Measurements from ENCODE around the gene HK1.

The HK1 gene

DNA sequence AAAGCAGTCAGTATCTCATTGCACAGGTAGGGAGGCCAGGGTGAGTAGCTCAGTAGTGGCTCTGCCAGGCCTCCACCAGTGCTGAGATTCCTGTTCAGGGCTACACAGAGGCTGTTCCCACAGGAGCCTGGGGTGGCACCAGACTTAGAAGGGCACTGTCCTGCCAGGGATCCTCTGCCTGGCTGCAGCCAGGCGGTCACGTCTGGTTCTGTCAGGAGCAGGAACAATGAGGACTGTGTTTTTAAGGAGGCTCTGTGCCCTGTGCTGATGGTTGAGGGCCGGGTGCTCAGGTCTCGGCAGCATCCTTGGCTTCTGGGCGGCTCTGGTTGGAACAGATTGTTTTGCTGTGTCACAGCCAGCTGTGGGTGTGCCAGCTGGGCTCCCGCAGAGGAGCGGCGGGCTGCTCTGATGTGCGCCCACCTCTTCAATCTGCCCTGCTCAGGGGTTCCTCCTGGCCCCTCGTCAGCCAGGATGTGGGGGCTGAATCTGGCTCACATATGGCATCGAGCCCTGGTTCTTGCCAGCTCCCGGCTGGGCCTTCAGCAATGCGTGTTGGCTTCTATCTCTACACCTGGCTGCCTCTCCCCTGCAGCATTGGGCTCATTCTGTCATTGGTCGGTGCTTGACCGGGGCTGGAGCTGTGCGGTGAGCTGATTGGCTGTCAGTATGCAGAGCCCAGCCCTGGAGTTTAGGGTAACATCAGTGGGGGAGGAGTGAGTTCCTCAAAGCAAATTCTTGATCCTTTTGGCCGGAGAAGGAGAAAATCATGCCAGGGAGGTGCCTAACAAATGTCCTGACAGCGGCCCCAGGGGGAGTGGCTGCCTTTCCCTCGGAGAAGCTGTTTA lies 97.2 kb downstream of the HK1 start:
- DNase-seq (ENCODE audit: low read depth): no peak

DNA sequence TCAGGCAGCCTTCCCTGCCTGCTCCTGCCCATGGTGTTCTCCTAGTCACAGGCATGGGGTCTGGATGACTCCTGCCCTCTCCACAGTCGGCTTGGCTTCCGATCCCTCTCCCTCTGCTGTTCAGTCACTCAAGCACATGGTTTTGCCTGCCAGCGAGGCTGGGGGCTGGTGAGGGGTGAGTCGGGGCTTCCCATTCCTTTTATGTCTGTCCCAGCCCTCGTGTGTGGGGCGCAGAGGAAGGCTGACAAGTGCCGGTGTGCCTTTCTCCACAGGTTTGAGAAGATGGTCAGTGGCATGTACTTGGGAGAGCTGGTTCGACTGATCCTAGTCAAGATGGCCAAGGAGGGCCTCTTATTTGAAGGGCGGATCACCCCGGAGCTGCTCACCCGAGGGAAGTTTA lies 98.4 kb downstream of the HK1 start:
- DNase-seq (ENCODE audit: low read depth): no peak

DNA sequence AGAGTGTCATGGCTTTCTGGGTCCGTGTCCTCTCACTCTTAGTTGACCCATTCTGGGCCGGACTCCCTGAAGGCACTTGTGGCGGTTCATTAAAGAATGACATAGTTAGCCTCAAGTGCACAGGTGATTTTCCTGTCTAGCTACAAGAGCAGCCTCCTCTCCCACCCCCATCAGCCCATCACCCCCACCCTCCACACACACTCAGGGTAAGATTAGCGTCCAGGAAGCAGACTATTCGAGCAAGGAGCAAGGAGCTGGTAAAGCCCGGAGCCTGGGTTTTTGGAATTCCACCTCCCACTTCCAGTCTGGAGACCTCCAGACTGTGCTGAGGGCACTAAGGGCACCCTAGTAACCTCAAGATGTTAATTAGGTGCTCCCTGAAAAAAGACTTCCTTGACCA lies 98.9 kb downstream of the HK1 start:
- DNase-seq (ENCODE audit: low read depth): no peak

DNA sequence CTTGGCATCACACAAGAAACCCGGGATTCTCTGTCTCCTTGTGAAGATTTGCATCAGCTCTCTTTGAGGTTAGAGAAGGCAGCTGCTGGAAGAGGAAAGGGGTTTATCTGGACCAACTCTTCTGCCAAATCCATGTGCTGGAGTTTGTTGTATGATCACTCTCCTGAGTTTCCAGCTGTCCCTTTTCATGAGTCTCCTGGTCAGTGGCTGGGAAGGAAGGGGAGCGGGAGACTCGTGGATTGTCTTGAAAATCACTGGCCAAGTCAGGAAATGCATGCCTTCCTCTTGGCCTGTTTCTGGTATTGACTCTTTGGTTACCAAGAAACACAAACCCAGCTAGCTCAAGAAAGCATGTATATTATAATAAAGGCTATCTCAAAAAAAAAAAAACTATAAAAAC lies 99.6 kb downstream of the HK1 start:
- DNase-seq (ENCODE audit: low read depth): no peak

DNA sequence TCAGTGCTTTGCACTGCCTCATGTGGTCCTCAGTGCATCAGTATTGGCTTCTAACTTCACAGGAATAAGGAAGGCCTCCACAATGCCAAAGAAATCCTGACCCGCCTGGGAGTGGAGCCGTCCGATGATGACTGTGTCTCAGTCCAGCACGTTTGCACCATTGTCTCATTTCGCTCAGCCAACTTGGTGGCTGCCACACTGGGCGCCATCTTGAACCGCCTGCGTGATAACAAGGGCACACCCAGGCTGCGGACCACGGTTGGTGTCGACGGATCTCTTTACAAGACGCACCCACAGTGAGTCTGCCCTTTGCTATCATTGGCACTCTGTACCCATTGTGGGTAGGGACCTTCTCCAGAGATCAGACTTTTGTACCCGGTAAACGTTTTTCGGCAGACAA lies 101.5 kb downstream of the HK1 start:
- DNase-seq (ENCODE audit: low read depth): no peak

DNA sequence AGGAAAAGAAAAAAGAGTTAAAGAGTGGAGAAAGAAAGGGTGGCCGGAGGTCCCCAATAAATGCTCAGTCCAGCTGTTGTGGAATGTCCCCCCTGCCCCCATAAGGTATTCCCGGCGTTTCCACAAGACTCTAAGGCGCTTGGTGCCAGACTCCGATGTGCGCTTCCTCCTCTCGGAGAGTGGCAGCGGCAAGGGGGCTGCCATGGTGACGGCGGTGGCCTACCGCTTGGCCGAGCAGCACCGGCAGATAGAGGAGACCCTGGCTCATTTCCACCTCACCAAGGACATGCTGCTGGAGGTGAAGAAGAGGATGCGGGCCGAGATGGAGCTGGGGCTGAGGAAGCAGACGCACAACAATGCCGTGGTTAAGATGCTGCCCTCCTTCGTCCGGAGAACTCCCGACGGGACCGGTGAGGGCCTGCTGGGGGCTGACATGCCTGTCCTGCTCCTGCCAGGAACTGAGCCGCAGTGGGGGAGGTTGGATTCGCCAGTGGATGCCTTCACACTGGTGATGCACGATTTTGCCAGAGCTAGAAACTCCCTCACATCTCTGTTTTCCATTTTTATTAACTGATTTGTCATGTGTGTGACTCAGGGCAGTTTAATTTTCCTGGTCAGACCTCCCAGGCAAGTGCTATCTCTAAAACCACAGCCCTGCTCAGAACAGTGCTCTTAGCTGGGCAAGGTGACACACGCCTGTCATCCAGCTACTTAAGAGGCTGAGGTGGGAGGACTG lies 104.3 kb downstream of the HK1 start:
- DNase-seq (ENCODE audit: low read depth): peak; percentile 95

DNA sequence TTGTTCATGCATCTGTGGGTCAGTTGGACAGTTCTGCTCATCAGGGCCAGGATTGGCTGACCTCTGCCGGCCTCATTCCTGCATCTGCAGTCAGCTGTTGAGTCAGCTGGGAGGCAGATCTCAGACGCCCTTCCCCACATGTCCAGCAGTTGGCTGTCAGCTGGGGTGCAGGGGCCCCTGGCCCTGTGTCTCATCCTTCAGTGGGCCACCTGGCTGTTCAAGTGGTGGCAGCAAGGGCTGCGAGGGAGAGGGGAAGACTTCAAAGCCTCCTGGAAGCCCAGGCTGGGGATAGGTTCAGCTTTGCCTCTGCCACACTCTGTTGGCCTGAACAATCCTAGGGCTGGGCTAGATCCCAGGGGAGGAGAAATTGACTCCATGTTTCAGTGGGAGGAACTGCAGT lies 105.3 kb downstream of the HK1 start:
- no peak for DNase-seq (ENCODE audit: low read depth)

DNA sequence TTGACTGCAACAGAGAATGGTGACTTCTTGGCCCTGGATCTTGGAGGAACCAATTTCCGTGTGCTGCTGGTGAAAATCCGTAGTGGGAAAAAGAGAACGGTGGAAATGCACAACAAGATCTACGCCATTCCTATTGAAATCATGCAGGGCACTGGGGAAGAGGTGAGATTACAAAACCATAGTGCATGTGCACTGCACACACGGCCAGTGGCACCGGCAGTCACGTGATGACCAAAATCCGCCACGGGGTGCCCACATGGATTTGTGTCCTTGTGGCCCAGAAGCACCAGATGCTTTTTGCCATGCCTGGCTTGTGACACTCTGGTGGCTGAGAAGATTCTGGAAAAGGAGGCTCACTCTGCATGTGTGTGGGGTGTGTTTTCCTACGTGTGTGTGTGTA lies 106.0 kb downstream of the HK1 start:
- no peak for DNase-seq (ENCODE audit: low read depth)

DNA sequence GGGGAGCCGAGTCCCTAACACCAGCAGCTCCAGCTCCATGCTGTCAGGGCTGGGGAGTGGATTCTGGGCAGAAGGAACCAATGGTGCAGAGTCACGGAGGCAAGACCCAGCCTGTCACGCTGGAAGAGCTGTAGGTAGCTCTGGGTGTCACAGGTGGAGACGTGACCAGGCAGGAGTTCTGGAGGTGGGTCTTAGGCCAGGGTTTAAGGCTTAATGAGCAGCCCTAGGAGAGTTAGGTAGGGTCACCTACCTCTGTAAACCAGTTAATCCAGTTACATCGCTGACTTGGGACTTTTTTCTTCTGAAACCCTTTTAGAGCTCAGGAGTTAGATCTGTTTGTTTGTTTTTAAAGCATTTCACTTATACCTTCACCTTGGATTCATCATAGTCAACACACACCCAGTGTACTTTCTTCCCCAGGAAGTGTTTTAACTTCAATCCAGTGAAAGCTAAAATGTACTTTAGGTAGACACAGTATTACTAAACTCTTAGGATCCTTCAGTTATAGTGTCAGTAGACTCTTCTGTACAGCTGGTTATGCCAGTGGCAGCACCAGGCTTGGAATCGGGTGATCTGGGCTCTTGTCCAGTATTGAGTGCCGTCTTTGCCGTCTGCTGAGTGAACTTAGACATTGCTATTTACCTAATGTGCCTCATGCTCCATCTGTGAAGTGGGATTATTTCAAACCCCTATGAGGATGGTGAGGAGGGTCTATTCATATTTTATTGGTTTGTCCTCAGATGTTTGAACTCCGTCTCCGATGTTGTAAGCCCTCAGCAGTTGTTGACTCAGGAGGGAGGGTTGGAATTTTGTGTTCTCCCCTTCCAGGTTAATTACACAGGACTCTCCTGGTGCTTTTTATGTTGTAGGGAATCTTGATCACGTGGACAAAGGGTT lies 107.4 kb downstream of the HK1 start:
- no peak for DNase-seq (ENCODE audit: low read depth)

DNA sequence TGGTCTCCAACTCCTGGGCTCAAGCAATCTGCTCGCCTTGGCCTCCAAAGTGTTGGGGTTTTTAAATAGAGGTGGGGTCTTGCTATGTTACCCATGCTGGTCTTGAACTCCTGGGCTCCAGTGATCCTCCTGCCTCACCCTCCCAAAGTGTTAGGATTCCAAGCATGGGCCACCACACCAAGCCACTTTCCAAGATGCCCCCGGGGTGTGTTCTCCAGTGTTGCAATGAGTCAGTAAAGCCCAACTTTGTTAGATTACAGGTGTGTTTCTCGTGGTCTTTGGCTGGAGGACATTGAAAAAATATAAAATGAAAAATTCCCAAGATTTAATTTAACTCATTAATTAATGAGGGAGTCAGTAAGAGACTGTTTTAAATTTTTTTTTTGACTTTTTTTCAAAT lies 109.2 kb downstream of the HK1 start:
- no peak for DNase-seq (ENCODE audit: low read depth)

DNA sequence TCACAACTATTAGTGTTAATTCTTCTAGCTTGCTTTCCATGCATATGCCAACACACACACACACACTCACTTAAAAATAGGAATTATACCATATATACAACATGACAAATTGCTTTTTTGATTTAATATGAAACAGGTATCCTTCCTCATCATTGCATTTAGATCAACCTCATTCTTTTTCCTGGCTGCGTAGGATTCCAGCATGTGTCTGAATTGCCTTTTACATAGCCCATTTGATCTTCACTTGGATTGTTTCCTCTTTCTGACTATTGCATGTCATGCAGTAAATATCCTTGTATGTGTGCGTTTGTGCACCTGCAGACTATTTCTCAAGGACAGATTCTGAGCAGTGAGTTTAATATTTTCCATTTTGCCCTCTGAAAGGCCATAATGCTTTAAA lies 110.2 kb downstream of the HK1 start:
- no peak for DNase-seq (ENCODE audit: low read depth)

DNA sequence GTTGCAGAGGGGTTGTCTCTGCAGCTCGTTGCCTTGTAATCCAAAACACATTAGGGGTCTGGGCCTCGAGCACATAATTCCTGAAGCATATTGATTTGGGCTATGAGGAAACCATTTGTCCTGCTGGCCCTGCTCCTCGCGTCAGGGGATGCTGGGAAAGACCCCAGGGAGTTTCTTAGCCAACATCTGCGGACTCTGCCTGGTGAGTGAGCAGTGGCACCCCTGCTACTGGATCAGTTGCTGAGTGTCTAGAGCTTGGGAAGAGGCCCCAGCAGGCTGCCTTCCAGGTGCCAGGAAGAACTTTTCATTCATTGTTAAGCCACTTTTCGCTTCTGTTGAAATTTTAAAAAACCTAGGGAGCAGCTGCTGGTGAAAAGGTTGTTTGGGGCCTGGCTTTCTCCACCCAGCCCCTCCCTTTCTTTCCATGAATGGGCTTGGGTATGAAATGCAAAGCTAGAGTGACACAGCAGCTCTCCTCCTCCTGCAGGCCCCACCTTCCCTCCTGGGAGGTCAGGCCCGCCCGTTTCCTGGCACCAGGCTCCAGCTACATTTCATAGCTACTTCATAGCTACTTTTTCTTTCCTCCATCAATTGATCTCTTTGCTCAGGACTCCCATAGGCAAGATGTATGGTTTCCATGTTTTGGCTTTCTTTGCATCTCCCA lies 111.7 kb downstream of the HK1 start:
- no peak for DNase-seq (ENCODE audit: low read depth)

DNA sequence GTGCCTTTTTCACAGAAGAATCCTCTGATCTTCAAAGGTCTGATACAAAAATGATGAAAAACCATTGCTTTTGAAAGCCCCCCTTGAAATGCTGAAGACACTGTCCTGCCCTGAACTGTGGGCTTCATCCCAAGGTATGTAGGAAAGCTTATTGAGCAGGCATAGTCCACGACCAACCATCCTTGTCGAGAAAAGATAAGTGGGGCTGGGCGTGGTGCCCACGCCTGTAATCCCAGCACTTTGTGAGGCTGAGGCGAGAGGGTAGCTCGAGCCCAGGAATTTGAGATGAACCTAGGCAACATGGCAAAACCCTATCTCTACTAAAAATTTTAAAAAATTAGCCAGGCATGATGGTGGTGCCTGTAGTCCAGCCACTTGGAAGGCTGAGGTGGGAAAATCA lies 112.9 kb downstream of the HK1 start:
- no peak for DNase-seq (ENCODE audit: low read depth)

DNA sequence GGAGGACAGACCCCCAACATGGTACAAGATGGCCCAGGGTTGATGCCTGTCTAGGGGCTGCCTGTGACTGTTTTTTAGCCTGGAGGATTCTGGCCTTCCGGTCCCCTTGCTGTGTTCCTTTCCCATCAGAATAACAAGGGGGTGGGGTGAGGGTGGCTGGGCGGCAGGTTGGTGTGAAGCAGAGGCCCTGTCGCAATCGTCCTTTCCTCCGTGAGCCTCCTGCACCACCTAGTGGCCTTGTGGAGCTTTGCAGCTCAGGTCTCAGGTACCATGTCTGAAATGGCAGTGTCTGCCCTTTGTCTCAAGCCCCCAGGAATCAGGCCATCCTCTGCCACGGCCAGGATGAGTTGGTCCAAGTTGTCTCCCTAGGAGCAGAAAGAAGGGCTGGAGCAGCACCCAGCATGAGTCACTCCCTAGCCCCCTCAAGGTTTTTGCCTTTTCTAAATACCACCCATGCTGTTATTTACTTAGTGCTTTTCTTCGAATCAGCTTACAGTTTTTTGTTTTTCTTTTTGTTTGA lies 114.2 kb downstream of the HK1 start:
- DNase-seq (ENCODE audit: low read depth): no peak

DNA sequence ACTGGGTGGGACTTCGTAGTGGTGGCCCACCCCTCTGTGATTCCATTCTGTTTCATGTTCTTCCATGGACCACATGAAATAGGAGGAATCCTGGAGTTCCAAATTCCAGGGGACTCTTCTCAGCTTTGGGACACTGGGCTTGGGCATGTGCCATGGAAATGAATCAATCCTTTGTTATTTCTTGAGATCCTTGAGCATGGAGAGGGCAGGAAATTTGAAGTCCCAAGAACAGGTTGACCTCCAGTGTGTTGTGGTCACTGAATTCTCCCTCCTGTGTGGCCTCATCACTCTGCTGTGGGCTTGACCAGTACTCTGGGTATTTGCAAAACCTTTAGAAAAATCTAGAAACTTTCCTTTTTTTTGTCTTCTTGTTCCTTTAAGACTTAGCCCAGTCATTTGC lies 115.7 kb downstream of the HK1 start:
- DNase-seq (ENCODE audit: low read depth): no peak

DNA sequence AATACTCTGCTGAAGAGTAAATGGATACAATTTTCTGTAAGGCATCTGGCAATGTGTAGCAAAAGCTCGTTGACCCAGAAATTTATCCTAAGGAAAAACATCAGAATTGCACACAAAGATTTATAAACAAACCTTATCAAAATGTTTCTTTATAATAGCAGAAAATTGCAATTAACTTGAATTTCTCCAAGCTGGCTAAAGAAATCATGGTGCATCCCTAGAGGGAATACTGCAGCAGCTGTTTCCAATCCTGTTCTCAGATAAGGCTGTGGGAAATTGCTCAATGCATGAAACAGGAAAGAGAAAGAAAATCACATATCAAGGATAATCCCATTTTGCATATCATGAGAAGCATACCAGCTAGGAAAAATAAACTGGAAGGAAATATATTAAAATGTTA lies 119.7 kb downstream of the HK1 start:
- no peak for DNase-seq (ENCODE audit: low read depth)

DNA sequence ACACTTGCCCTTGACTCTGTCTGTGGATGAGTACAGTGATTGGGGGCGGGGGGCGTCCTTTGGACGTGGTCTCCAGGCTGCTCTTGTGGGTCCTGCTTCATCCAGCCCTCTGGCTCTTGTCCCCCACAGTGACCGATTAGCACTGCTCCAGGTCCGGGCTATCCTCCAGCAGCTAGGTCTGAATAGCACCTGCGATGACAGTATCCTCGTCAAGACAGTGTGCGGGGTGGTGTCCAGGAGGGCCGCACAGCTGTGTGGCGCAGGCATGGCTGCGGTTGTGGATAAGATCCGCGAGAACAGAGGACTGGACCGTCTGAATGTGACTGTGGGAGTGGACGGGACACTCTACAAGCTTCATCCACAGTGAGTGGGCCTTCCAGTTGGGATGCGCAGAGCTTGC lies 120.2 kb downstream of the HK1 start:
- DNase-seq (ENCODE audit: low read depth): no peak

DNA sequence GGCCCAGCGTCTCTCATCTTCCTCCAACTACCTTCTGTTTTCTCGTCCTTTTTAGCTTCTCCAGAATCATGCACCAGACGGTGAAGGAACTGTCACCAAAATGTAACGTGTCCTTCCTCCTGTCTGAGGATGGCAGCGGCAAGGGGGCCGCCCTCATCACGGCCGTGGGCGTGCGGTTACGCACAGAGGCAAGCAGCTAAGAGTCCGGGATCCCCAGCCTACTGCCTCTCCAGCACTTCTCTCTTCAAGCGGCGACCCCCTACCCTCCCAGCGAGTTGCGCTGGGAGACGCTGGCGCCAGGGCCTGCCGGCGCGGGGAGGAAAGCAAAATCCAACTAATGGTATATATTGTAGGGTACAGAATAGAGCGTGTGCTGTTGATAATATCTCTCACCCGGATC lies 122.6 kb downstream of the HK1 start:
- no peak for DNase-seq (ENCODE audit: low read depth)

DNA sequence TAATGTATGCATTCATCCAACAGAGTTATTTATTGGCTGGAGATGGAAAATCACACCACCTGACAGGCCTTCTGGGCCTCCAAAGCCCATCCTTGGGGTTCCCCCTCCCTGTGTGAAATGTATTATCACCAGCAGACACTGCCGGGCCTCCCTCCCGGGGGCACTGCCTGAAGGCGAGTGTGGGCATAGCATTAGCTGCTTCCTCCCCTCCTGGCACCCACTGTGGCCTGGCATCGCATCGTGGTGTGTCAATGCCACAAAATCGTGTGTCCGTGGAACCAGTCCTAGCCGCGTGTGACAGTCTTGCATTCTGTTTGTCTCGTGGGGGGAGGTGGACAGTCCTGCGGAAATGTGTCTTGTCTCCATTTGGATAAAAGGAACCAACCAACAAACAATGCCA lies 123.1 kb downstream of the HK1 start:
- no peak for DNase-seq (ENCODE audit: low read depth)

DNA sequence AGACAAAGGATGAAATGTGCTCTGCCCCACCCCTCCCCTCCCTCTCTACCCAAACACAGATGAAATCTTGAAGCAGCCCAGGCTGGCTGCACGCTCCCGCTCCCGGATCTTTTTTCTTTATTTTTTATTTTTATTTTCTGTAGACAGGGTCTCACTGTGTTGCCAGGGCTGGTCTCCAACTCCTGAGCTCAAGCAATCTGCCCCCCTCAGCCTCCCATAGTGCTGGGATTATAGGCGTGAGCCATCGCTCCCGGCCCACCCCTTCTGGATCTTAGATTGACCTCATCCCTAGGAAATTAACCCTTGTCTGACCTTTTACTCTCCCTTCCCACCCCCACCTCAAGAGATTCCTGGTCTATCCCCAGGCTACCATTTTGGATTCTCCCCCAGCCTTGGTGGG lies 124.1 kb downstream of the HK1 start:
- DNase-seq (ENCODE audit: low read depth): no peak

DNA sequence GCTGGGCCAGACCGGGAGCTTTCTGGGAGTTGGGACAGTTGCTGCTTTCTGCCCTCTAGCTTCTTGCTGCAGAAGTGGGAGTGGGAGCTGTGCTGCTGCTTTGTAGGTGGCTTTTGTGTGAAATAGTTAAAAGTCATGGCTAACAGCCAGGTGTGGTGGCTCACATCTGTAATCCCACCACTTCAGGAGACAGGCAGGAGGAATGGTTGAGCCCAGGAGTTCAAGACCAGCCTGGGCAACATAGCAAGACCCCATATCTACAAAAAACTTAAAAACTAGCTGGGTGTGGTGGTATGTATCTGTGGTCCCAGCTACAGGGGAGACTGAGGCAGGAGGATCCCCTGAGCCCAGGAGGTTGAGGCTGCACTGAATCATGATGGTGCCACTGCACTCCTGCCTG lies 124.8 kb downstream of the HK1 start:
- DNase-seq (ENCODE audit: low read depth): no peak

DNA sequence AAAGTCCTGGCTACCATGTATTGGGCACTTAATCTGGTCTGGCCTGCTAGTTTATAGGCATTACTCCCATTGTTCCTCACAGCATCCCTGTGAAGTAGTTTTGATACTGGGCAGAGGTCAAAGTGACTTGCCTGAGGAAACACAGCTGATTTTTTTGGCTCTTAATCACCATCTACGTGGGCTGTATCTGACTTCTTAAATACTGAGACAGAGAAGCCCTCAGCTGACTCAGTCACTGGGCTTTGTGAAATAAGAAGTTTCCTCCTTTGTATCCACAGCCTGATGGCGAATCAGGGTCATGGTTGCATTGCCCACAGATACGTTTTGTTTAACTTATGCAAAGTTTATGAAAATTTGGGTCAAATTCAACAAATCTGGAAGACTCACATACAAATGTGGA lies 125.2 kb downstream of the HK1 start:
- DNase-seq (ENCODE audit: low read depth): no peak
